ENCODE data around the gene MBD3L1.

The MBD3L1 gene

DNA sequence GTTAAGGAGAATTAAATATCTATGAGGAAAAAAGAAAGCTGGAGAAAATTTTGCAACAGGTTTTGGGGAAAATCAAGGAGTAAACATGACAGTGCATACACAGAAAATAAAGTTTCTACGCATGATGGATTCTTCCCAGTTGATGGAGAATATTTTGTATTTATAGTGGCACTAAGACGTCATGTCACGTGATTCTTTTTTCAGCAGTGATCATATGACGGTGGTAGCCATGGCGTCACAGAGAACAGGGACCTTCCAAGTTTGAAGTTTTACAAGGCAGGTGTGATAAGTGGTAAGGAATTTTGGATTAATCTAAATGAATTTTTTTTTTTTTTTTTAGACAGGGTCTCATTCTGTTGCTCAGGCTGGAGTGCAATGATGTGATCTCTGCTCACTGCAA is 8.5 kb downstream of the MBD3L1 start:
- TF ChIP-seq GATA1 (IDR thresholded peaks at IDR 0.05; ENCODE audit: low read depth, low read length) (no peak), POLR2A (IDR thresholded peaks at IDR 0.05; ENCODE audit: low read length) (no peak)
- no peak for DNase-seq

DNA sequence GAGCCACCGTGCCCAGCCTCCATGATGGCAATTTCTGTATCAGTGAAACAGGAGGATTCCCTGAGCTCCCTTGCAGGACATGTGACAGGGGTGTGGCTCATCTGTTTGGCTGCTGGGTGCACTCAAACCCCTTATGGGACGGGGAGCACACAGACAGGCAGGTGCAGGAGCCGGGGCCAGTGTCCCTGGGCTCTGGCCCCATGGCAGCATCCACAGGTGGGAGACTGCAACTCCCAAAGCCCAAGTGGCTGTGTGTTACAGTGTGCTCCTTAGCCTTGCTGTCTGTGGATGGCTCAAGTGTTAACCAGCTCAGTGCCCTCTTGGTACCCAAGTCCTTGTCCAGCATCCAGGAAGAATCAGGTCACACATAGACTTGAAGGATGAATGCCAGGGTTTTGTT is 14.6 kb downstream of the MBD3L1 start:
- no peak for TF ChIP-seq GATA1 (IDR thresholded peaks at IDR 0.05; ENCODE audit: low read depth, low read length)
- no peak for TF ChIP-seq POLR2A (IDR thresholded peaks at IDR 0.05; ENCODE audit: low read length)
- no peak for DNase-seq

DNA sequence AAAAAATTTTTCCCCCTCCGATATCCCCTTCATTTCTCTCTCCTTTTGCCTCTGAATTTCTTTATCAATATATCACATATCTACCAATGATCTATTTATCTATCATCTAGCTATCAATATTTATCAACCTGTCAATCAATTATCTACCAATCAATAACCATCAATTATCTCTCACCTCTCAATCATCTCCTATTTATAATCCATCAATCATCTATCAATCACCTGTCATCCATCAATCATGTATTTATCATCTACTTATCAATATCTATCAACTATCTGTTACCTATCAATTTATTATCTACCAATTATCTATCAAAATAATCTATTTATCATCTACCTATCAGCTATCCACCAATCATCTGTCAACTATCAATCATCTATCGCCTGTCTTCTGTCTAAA is 17.1 kb downstream of the MBD3L1 start:
- TF ChIP-seq GATA1 (IDR thresholded peaks at IDR 0.05; ENCODE audit: low read depth, low read length) (no peak), POLR2A (IDR thresholded peaks at IDR 0.05; ENCODE audit: low read length) (no peak)

DNA sequence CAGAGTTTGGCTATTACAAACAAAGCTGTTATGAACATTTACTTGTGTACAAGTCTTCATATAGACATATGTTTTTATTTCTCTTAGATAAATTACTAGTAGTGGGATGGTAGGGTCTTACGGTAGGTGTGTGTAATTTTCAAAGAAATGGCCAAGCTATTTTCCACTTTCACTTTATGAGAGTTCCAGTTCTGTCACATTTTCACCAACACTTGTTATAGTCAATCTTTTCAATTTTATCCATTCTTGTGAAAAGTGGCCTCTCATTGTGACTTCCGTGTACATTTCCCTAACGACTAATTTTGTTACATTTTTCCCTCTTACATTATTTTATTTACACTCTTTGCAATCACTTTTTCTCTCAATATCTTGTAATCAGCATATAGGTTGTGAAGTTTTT is 18.3 kb downstream of the MBD3L1 start:
- no peak for DNase-seq
- no peak for TF ChIP-seq GATA1 (IDR thresholded peaks at IDR 0.05; ENCODE audit: low read depth, low read length)
- no peak for TF ChIP-seq POLR2A (IDR thresholded peaks at IDR 0.05; ENCODE audit: low read length)

More for the DNA sequence above, 17.1 kb downstream of the MBD3L1 start:
- no peak for DNase-seq

DNA sequence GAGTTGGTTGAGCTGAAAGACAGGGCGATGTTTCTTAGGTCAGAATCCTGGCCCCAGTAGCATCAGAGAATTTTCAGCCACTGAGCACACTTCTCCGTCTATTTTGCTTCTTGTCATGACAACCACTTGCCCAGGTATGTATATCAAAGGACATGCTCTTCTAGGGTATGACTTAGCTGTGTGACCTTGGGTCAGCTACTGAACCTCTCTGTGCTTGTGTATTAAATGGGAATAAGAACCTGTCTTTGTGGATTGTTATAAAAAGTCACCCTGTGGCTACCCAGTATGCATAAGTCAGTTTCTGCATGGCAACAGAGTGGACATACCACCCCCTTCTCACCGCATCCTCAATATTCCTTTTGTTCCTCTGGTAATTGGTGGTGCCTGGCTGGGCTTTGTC is 26.1 kb downstream of the MBD3L1 start:
- DNase-seq = no peak
- TF ChIP-seq GATA1 (IDR thresholded peaks at IDR 0.05; ENCODE audit: low read depth, low read length) = no peak
- no peak for TF ChIP-seq POLR2A (IDR thresholded peaks at IDR 0.05; ENCODE audit: low read length)

DNA sequence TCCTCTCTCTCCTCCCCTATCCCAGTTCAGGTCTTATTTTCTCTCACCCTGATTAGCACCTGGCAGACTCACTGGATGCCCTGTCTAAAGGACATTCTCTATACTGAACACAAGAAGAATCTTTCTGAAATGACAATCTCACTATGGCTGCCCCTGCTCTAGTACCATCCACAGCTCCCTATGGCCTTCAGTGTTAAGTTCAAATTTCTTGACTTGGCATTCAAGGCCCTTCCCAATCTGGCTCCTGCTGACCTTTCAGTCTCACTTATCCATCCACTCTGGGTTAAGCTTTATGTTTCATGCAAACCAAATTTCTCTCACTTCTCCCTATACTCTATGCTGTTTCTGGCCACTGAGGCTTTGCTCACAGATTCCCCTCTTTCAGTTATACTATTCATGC is 34.2 kb downstream of the MBD3L1 start:
- no peak for TF ChIP-seq GATA1 (IDR thresholded peaks at IDR 0.05; ENCODE audit: low read depth, low read length)
- no peak for DNase-seq

DNA sequence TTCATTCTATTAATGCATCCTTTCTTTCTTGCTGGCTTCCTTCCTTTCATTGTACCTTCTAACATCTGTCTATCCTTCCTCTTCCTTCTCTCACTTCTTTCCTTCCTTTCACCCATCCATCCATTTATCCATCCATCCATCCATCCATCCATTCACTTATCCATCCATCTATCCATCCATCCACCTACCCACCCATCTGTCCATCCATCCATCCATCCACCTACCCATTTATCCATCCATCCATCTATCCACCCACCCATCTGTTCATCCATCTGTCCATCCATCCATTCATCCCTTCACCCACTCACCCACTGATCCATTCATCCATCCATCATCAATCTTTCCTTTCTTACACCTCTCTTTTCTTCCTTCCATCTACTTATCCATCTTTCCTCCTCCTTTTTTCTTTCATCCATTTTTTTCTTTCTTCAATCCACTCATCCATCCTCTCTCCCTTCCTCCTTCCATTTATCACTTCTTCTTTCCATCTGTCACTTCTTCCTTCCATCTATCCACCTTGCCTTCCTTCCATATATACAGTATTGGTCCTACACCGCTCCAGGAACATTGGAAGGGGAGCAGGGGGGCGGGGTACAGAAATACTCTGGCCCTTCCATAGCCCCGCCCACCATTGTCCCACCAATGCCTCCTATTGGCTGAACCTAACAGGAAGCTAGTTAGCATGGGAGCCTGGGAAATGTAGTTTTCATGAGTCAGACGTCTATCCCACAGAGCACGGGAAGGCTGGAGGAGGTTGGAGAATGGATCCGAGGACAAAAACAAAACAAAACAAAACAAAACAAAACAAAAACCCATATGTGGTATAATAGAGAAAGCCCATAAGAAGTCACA is 45.9 kb downstream of the MBD3L1 start:
- DNase-seq = no peak
- TF ChIP-seq POLR2A (IDR thresholded peaks at IDR 0.05; ENCODE audit: low read length) (no peak), GATA1 (IDR thresholded peaks at IDR 0.05; ENCODE audit: low read depth, low read length) (no peak)

DNA sequence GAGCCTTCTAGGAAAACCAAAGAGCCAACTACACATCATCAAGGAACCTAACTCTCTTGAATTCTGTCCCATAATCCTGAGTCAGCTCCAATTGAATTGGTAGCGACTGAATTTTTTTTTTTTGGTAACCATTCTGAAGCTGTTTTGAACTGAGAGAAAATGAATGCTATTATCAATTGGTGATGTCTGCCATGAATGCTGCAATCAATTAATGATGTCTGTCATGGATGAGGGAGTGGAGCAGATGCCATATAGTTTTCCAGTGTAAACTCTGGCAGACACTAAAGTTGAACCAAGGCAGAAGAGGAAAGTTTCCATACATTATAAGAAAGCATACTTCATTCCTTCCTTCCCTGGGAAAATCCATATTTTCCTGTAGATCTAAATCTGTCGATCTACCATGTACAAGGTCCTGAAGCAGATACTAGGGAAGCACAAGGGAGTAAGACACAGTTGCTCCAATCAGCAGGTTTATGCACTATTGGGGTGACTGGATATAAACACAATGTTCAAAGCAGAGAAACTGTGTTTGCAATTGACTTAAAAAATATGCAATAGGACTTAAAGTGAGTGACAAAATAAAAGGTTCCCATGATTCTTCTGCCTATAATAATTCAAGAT is 48.8 kb downstream of the MBD3L1 start:
- no peak for DNase-seq
- TF ChIP-seq POLR2A (IDR thresholded peaks at IDR 0.05; ENCODE audit: low read length) (no peak), GATA1 (IDR thresholded peaks at IDR 0.05; ENCODE audit: low read depth, low read length) (no peak)

DNA sequence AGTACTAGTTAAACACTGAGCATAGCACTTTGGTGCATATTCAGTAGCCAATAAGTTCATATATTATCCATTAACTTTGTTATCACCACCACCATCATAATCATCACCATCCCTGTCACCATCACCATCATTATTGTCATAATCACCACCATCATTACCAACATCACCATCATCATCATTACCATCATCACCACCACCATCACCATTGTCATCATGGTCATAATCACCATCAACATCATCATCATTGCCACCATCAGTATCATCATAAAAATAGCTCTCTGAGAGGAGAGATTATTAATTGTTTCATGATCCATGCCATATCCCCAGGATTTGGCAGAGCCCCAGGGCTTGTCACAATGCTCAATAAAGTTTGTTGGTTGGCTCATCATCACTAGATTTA is 49.3 kb downstream of the MBD3L1 start:
- TF ChIP-seq POLR2A (IDR thresholded peaks at IDR 0.05; ENCODE audit: low read length) = no peak
- no peak for TF ChIP-seq GATA1 (IDR thresholded peaks at IDR 0.05; ENCODE audit: low read depth, low read length)
- no peak for DNase-seq

DNA sequence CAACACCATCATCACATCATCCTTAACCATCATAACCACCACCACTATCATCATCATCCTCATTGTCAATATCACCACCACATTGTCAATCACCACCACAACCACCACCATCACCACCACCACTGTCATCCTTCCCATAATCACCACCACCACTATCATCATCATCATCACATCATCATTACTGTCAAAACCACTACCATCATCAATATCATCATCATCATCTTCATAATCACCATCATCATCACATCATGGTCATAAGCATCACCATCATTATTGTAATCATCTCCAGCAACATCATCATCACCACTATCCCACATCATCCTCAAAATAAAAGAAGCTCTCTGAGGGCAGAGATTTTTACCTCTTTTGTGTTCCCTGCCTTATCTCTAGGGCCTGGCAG is 52.2 kb downstream of the MBD3L1 start:
- DNase-seq = no peak
- TF ChIP-seq POLR2A (IDR thresholded peaks at IDR 0.05; ENCODE audit: low read length) = no peak
- TF ChIP-seq GATA1 (IDR thresholded peaks at IDR 0.05; ENCODE audit: low read depth, low read length) = no peak

DNA sequence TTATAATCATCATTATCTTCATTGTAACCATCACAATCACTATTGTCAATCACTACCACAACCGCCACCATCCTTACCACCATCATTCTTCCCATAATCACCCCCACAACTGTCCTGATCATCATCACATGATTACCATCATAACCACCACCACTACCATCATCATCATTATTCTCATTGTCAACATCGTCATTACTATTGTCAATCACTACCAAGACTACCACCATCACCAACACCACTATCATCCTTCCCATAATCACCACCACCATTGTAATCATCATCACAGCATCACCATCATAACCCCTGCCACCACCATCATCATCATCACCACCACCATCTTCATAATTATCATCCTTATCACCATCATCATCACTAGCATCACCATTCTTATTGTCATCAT is 55.2 kb downstream of the MBD3L1 start:
- TF ChIP-seq POLR2A (IDR thresholded peaks at IDR 0.05; ENCODE audit: low read length) (no peak), GATA1 (IDR thresholded peaks at IDR 0.05; ENCODE audit: low read depth, low read length) (no peak)
- no peak for DNase-seq

DNA sequence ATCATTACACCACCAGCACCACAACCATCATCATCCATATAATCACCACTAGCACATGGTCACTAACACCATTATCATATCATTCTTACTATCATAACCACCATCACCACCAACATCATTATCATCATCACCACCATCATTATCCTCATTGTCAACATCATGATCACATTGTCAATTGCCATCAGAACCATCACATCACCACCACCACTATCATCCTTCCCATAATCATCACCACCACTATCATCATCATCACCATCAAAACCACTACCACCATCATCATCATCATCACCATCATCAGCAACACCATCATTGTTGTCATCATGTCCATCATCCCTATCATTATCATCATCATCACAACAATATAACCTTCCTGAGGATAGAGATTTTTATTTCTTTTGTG is 58.1 kb downstream of the MBD3L1 start:
- DNase-seq = no peak
- TF ChIP-seq GATA1 (IDR thresholded peaks at IDR 0.05; ENCODE audit: low read depth, low read length) (no peak), POLR2A (IDR thresholded peaks at IDR 0.05; ENCODE audit: low read length) (no peak)
